ENCODE data around the gene TSPYL1.
"Not testable (repeated sequence)": the region's sequence is repeated elsewhere in the genome, so short reads cannot be mapped to it uniquely, and the experiment has no call there.

The TSPYL1 gene

GRCh38 chr6:116279232-116280160, at the start of gene TSPYL1:
Gene TSPYL1 (minus strand): TSS chr6:116279930. CDS start chr6:116279830, 100 bp downstream.
- TF ChIP-seq CTCF (IDR thresholded peaks at IDR 0.05; ENCODE audit: borderline replicate concordance, insufficient read depth, low read depth, low read length), result no peak
- H3K4me3 ChIP-seq (ENCODE audit: low read depth, low read length), result peak within 1 kb of the TSS; percentile 69

- TF ChIP-seq CTCF (IDR thresholded peaks at IDR 0.05; ENCODE audit: borderline replicate concordance, insufficient read depth, low read depth, low read length), result no peak
- no peak overlapping the region for H3K4me3 ChIP-seq (ENCODE audit: low read depth, low read length)
These were observed 49.4 kb upstream of the TSPYL1 start for GRCh38 chr6:116329156-116329555.

GRCh38 chr6:116328528-116328903, 48.8 kb upstream of the TSPYL1 start:
- no peak for TF ChIP-seq CTCF (IDR thresholded peaks at IDR 0.05; ENCODE audit: borderline replicate concordance, insufficient read depth, low read depth, low read length)
- no peak overlapping the region for H3K4me3 ChIP-seq (ENCODE audit: low read depth, low read length)

- no peak overlapping the region for H3K4me3 ChIP-seq (ENCODE audit: low read depth, low read length)
- TF ChIP-seq CTCF (IDR thresholded peaks at IDR 0.05; ENCODE audit: borderline replicate concordance, insufficient read depth, low read depth, low read length), result no peak
These were observed 48.2 kb upstream of the TSPYL1 start for GRCh38 chr6:116327803-116328527.

GRCh38 chr6:116326996-116327395, 47.3 kb upstream of the TSPYL1 start:
- H3K4me3 ChIP-seq (ENCODE audit: low read depth, low read length), result no peak overlapping the region

GRCh38 chr6:116326181-116326671, 46.5 kb upstream of the TSPYL1 start:
- no peak overlapping the region for H3K4me3 ChIP-seq (ENCODE audit: low read depth, low read length)

More at GRCh38 chr6:116326996-116327395, 47.3 kb upstream of the TSPYL1 start:
- no peak for TF ChIP-seq CTCF (IDR thresholded peaks at IDR 0.05; ENCODE audit: borderline replicate concordance, insufficient read depth, low read depth, low read length)

GRCh38 chr6:116325634-116326132, 46.0 kb upstream of the TSPYL1 start:
- not testable (repeated sequence) for H3K4me3 ChIP-seq (ENCODE audit: low read depth, low read length)

More at GRCh38 chr6:116326181-116326671, 46.5 kb upstream of the TSPYL1 start:
- no peak for TF ChIP-seq CTCF (IDR thresholded peaks at IDR 0.05; ENCODE audit: borderline replicate concordance, insufficient read depth, low read depth, low read length)

Measured in GM12875 (cell line).